Osteoblast (primary cell): ENCODE results near the gene SNX20. TPM values are rescaled to one million over a fixed set of nuclear protein-coding genes. Genes with fewer than 3 reads are reported as not detected.

ENCODE experiments used
- DNase-seq: peaks from one replicate; pipeline ENCODE4 v3.0.0; 2011; ENCODE audit warnings: low spot score, mixed read lengths; ENCODE audit not compliant: insufficient read length; ENCODE audit errors: missing footprints
- H2AFZ ChIP-seq: 2 replicates; pipeline ENCODE4 v1.6.0; 2011; ENCODE audit warnings: mild to moderate bottlenecking, low read length
- H3K27ac ChIP-seq: 2 replicates; pipeline ENCODE4 v1.5.1; 2011; ENCODE audit warnings: mild to moderate bottlenecking, low read depth, low read length, moderate library complexity
- H3K27me3 ChIP-seq: 2 replicates; pipeline ENCODE4 v1.6.0; 2012; ENCODE audit warnings: mild to moderate bottlenecking, control low read depth, inconsistent platforms, low read length, moderate library complexity; ENCODE audit not compliant: insufficient read depth
- H3K36me3 ChIP-seq: 2 replicates; pipeline ENCODE4 v1.5.1; 2011; ENCODE audit warnings: mild to moderate bottlenecking, low read length, control low read depth, moderate library complexity; ENCODE audit not compliant: insufficient read depth
- H3K4me1 ChIP-seq: 2 replicates; pipeline ENCODE4 v1.5.1; 2011; ENCODE audit warnings: mild to moderate bottlenecking, low read length, control low read depth, moderate library complexity; ENCODE audit not compliant: insufficient read depth
- H3K4me2 ChIP-seq: 2 replicates; pipeline ENCODE4 v1.6.0; 2011; ENCODE audit warnings: mild to moderate bottlenecking, low read length; ENCODE audit not compliant: insufficient read depth
- H3K4me3 ChIP-seq: fragments of 200-600 bp; sonication (generic); 3 replicates; pipeline ENCODE4 v1.5.1; 2012; ENCODE audit warnings: mild to moderate bottlenecking, low read length, inconsistent platforms; ENCODE audit not compliant: insufficient read depth
- H3K79me2 ChIP-seq: 2 replicates; pipeline ENCODE4 v1.6.0; 2012; ENCODE audit warnings: mild to moderate bottlenecking, low read length, control low read depth, inconsistent platforms; ENCODE audit not compliant: insufficient read depth
- H3K9me3 ChIP-seq: 2 replicates; pipeline ENCODE4 v1.5.1; 2011; ENCODE audit warnings: low read depth, low read length, control low read depth
- H4K20me1 ChIP-seq: 2 replicates; pipeline ENCODE4 v1.6.0; 2012; ENCODE audit warnings: mild to moderate bottlenecking, low read length, control low read depth; ENCODE audit not compliant: insufficient read depth
- CTCF ChIP-seq: IDR thresholded peaks from 2 replicates; pipeline ENCODE4 v1.5.1; 2011; ENCODE audit warnings: mild to moderate bottlenecking, low read depth, low read length, moderate library complexity; ENCODE audit errors: extremely low read depth
- total RNA-seq: library from RNA; depleted of rRNA; stranded (reverse); fragments of >200 nt; gene quantifications from 2 replicates; pipeline ENCODE4 v1.2.3, GENCODE V29; 2012

SNX20 gene
- total RNA-seq, 1 donor, result not detected

GRCh38 chr16:50694206-50694605, 13.1 kb upstream of the SNX20 start:
- Histone ChIP-seq H3K27me3 (peaks cover 25% of the 10 kb centered on the region), H3K4me1 (peaks cover 7% of the 10 kb centered on the region), H3K4me2 (no peak overlapping the region)

GRCh38 chr16:50692999-50693781, 12.1 kb upstream of the SNX20 start, which contains the start of gene NOD2:
TSS of gene NOD2 (plus strand) at chr16:50693606. CDS start at chr16:50699496, 5,890 bp downstream.
- Histone ChIP-seq H3K4me2 (peak within 1 kb of the TSS; percentile 63), H3K9me3 (no peaks in the 10 kb centered on the region), H3K4me1 (peaks cover 5% of the 10 kb centered on the region), H3K27me3 (peaks cover 28% of the 10 kb centered on the region), H4K20me1 (no peaks in the 10 kb centered on the region), H3K36me3 (no peaks in the 10 kb centered on the region), H3K27ac (no peak within 1 kb of the TSS), H3K79me2 (no peaks in the 10 kb centered on the region), H3K4me3 (peak within 1 kb of the TSS; percentile 56), H2AFZ (peak within 1 kb of the TSS; percentile 41)
- DNase-seq, result peak; percentile 92
- TF ChIP-seq CTCF, result no peak

More at GRCh38 chr16:50694206-50694605, 13.1 kb upstream of the SNX20 start:
- Histone ChIP-seq H3K27ac (no peak overlapping the region), H3K4me3 (no peak overlapping the region), H2AFZ (no peak overlapping the region), H3K79me2 (no peaks in the 10 kb centered on the region), H3K9me3 (no peaks in the 10 kb centered on the region), H4K20me1 (no peaks in the 10 kb centered on the region), H3K36me3 (no peaks in the 10 kb centered on the region)
- TF ChIP-seq CTCF, result no peak
- DNase-seq, result no peak

GRCh38 chr16:50692644-50692998, 11.5 kb upstream of the SNX20 start:
- TF ChIP-seq CTCF, result no peak
- Histone ChIP-seq H3K27ac (no peak overlapping the region), H3K79me2 (no peaks in the 10 kb centered on the region), H3K4me3 (no peak overlapping the region), H2AFZ (no peak overlapping the region), H3K4me2 (no peak overlapping the region), H3K36me3 (no peaks in the 10 kb centered on the region), H4K20me1 (no peaks in the 10 kb centered on the region), H3K9me3 (no peaks in the 10 kb centered on the region), H3K27me3 (peaks cover 28% of the 10 kb centered on the region), H3K4me1 (peaks cover 2% of the 10 kb centered on the region)
- DNase-seq, result no peak

- no peak overlapping the region for H3K4me2 ChIP-seq
- H4K20me1 ChIP-seq, result no peaks in the 10 kb centered on the region
- H3K27me3 ChIP-seq, result peaks cover 28% of the 10 kb centered on the region
- H3K4me3 ChIP-seq, result no peak overlapping the region
- H3K36me3 ChIP-seq, result no peaks in the 10 kb centered on the region
- no peaks in the 10 kb centered on the region for H3K79me2 ChIP-seq
- H3K4me1 ChIP-seq, result peaks cover 2% of the 10 kb centered on the region
- TF ChIP-seq CTCF, result no peak
- H2AFZ ChIP-seq, result no peak overlapping the region
- H3K9me3 ChIP-seq, result no peaks in the 10 kb centered on the region
- no peak for DNase-seq
- H3K27ac ChIP-seq, result no peak overlapping the region
These were observed 9.1 kb upstream of the SNX20 start for GRCh38 chr16:50690177-50690576.
